Uterus (tissue), 2 donors: ENCODE measurements around the gene EPN1.

ENCODE experiments used
- POLR2A ChIP-seq, 2 donors: fragments of 450-650 bp; IDR thresholded peaks; one replicate each; pipeline ENCODE4 v1.6.1; 2016; ENCODE audit warnings: antibody characterized with exemption in 2 of 2, mild to moderate bottlenecking in 1 of 2, moderate library complexity in 1 of 2
- TF ChIP-seq, protein P1 (sequence below), 4 experiments: fragments of 200-600 bp in 2 of 4; fragments of 450-650 bp in 2 of 4; sonication (generic) in 2 of 4; IDR thresholded peaks; one replicate each; pipeline ENCODE4 v1.5.1; 2016 to 2019; ENCODE audit warnings: antibody characterized with exemption in 4 of 4, mild to moderate bottlenecking in 2 of 4, moderate library complexity in 1 of 4

GRCh38 chr19:55696301-55697068 is 21.5 kb downstream of the EPN1 start:
- TF ChIP-seq, protein P1, sequence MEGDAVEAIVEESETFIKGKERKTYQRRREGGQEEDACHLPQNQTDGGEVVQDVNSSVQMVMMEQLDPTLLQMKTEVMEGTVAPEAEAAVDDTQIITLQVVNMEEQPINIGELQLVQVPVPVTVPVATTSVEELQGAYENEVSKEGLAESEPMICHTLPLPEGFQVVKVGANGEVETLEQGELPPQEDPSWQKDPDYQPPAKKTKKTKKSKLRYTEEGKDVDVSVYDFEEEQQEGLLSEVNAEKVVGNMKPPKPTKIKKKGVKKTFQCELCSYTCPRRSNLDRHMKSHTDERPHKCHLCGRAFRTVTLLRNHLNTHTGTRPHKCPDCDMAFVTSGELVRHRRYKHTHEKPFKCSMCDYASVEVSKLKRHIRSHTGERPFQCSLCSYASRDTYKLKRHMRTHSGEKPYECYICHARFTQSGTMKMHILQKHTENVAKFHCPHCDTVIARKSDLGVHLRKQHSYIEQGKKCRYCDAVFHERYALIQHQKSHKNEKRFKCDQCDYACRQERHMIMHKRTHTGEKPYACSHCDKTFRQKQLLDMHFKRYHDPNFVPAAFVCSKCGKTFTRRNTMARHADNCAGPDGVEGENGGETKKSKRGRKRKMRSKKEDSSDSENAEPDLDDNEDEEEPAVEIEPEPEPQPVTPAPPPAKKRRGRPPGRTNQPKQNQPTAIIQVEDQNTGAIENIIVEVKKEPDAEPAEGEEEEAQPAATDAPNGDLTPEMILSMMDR (IDR thresholded peaks at IDR 0.05), result no peak
- no peak for TF ChIP-seq POLR2A (IDR thresholded peaks at IDR 0.05)
